Keratinocyte (primary cell): ENCODE data around the gene KIF13A. TPM values are rescaled to one million over a fixed set of nuclear protein-coding genes. Genes with fewer than 3 reads are reported as not detected.
"Not testable (repeated sequence)": the region's sequence is repeated elsewhere in the genome, so short reads cannot be mapped to it uniquely, and the experiment has no call there.

Experiments
- DNase-seq: peaks from one replicate; pipeline ENCODE4 v3.0.0-alpha.2; 2011; ENCODE audit warnings: low read depth, missing footprints, low spot score
- FAIRE-seq: peaks from 2 replicates; lab custom pipeline; 2011; peaks lifted over from hg19 to GRCh38; lab: Jason Lieb, UNC
- H2AFZ ChIP-seq: 2 replicates; pipeline ENCODE4 v1.6.0; 2012; ENCODE audit warnings: low read length, control low read depth, inconsistent platforms; ENCODE audit not compliant: control insufficient read depth
- H3K27ac ChIP-seq: 2 replicates; pipeline ENCODE4 v1.5.1; 2011; ENCODE audit warnings: low read length; ENCODE audit not compliant: control insufficient read depth, insufficient read depth
- H3K27me3 ChIP-seq: 3 replicates; pipeline ENCODE4 v1.6.0; 2011; ENCODE audit warnings: low read length; ENCODE audit not compliant: control insufficient read depth, insufficient read depth; ENCODE audit errors: extremely low read depth
- H3K36me3 ChIP-seq, 2 experiments: 2 replicates in 1 of 2; 3 replicates in 1 of 2; pipeline ENCODE4 v1.5.1; 2011; ENCODE audit warnings: low read length in 2 of 2, mild to moderate bottlenecking in 1 of 2; ENCODE audit not compliant: control insufficient read depth in 2 of 2, insufficient read depth in 2 of 2; ENCODE audit errors: extremely low read depth in 1 of 2
- H3K4me1 ChIP-seq: 3 replicates; pipeline ENCODE4 v1.5.1; 2011; ENCODE audit warnings: low read length; ENCODE audit not compliant: control insufficient read depth, insufficient read depth; ENCODE audit errors: extremely low read depth
- H3K4me2 ChIP-seq: 3 replicates; pipeline ENCODE4 v1.6.0; 2011; ENCODE audit warnings: low read depth, low read length; ENCODE audit not compliant: control insufficient read depth, insufficient read depth; ENCODE audit errors: extremely low read depth
- H3K4me3 ChIP-seq, 3 experiments: fragments of 200-600 bp in 1 of 3; sonication (generic) in 1 of 3; 2 replicates in 2 of 3; 3 replicates in 1 of 3; pipeline ENCODE4 v1.5.1; 2011 to 2016; ENCODE audit warnings: low read length in 3 of 3, mild to moderate bottlenecking in 3 of 3, control low read depth in 2 of 3, inconsistent platforms in 1 of 3, low read depth in 1 of 3, mixed read lengths in 1 of 3, mixed run types in 1 of 3, moderate library complexity in 1 of 3; ENCODE audit not compliant: control insufficient read depth in 2 of 3, insufficient read depth in 2 of 3; ENCODE audit errors: extremely low read depth in 1 of 3
- H3K79me2 ChIP-seq: 2 replicates; pipeline ENCODE4 v1.6.0; 2012; ENCODE audit warnings: low read length; ENCODE audit not compliant: control insufficient read depth, insufficient read depth
- H3K9ac ChIP-seq: 3 replicates; pipeline ENCODE4 v1.6.0; 2011; ENCODE audit warnings: low read length; ENCODE audit not compliant: control insufficient read depth, insufficient read depth; ENCODE audit errors: extremely low read depth
- H3K9me1 ChIP-seq: 3 replicates; pipeline ENCODE4 v1.6.0; 2011; ENCODE audit warnings: low read length; ENCODE audit not compliant: control insufficient read depth, insufficient read depth; ENCODE audit errors: extremely low read depth
- H3K9me3 ChIP-seq: 2 replicates; pipeline ENCODE4 v1.5.1; 2012; ENCODE audit warnings: low read depth, low read length; ENCODE audit not compliant: control insufficient read depth
- H4K20me1 ChIP-seq: 3 replicates; pipeline ENCODE4 v1.6.0; 2011; ENCODE audit warnings: low read length; ENCODE audit not compliant: control insufficient read depth, insufficient read depth; ENCODE audit errors: extremely low read depth
- CTCF ChIP-seq, 3 experiments: IDR thresholded peaks in 1 of 3; conservative IDR thresholded peaks in 1 of 3; optimal IDR thresholded peaks in 1 of 3; 2 replicates in 2 of 3; 3 replicates in 1 of 3; pipeline versions ENCODE3 to v1.5.1; 2011; ENCODE audit warnings: low read length in 3 of 3, mild to moderate bottlenecking in 3 of 3, moderate library complexity in 2 of 3, control low read depth in 1 of 3, inconsistent platforms in 1 of 3; ENCODE audit not compliant: insufficient read depth in 2 of 3; ENCODE audit errors: extremely low read depth in 1 of 3
- EZH2 ChIP-seq: IDR thresholded peaks from one replicate; pipeline ENCODE4 v1.6.1; 2012; ENCODE audit warnings: inconsistent platforms, mild to moderate bottlenecking, low read length, moderate library complexity
- dilution Hi-C: fragments of 300-500 bp; cut with MboI; formaldehyde crosslinking; loops from one replicate; pipeline ENCODE4 v1.7.0; 2020; ENCODE audit warnings: low sequenced_read_pairs; ENCODE audit not compliant: extremely low pct_ligation_motif_present
- polyA plus RNA-seq, 5 experiments: library from polyadenylated mRNA; depleted of rRNA in 3 of 5; stranded (reverse) in 3 of 5; stranded (forward) in 1 of 5; unstranded in 1 of 5; fragments of >200 nt; gene quantifications; 1 replicate in 1 of 5; 2 replicates in 3 of 5; 3 replicates in 1 of 5; pipeline versions ENCODE4 v1.2.1 to v1.2.3, GENCODE V29; 2011 to 2012; ENCODE audit warnings: missing spikeins in 2 of 5, low read depth in 1 of 5, low replicate concordance in 1 of 5

The KIF13A gene
- polyA plus RNA-seq, 1 donor (not counting 4 experiments of a cell fraction or from before 2014, with no cell fraction given): 96.2 TPM

- H3K36me3 ChIP-seq: peaks cover 3 to 5% of the 10 kb centered on the region in 2 experiments
- no peaks in the 10 kb centered on the region for H3K27me3 ChIP-seq
- H3K4me2 ChIP-seq: no peak overlapping the region
- FAIRE-seq: no peak
- no peak overlapping the region for H2AFZ ChIP-seq
- no peaks in the 10 kb centered on the region for H3K79me2 ChIP-seq
- no peaks in the 10 kb centered on the region for H3K9me3 ChIP-seq
- dilution Hi-C loops: no loop called here
- H4K20me1 ChIP-seq: no peaks in the 10 kb centered on the region
- H3K4me1 ChIP-seq: no peaks in the 10 kb centered on the region
- no peaks in the 10 kb centered on the region for H3K9me1 ChIP-seq
- H3K27ac ChIP-seq: no peak overlapping the region
- no peak overlapping the region for H3K9ac ChIP-seq
- TF ChIP-seq CTCF (optimal IDR thresholded peaks at IDR 0.05 in 1 of 3, IDR thresholded peaks at IDR 0.05 in 1 of 3, conservative IDR thresholded peaks at IDR 0.05 in 1 of 3; ENCODE audit: extremely low read depth in 1 of 3, insufficient read depth in 2 of 3, low read length in 3 of 3) (no peak), EZH2 (no peak)
- DNase-seq: no peak
- no peak overlapping the region for H3K4me3 ChIP-seq
These were observed 233.2 kb downstream of the KIF13A start for GRCh38 chr6:17754254-17754653.

GRCh38 chr6:17745324-17745723, 242.1 kb downstream of the KIF13A start:
- H3K9me1 ChIP-seq, H3K27me3 ChIP-seq, dilution Hi-C loops, H3K36me3 ChIP-seq, FAIRE-seq, H3K4me1 ChIP-seq, H3K4me3 ChIP-seq, H4K20me1 ChIP-seq, H3K9ac ChIP-seq, H3K27ac ChIP-seq, H3K4me2 ChIP-seq, H3K9me3 ChIP-seq, DNase-seq, H2AFZ ChIP-seq, H3K79me2 ChIP-seq: not testable (repeated sequence)

- FAIRE-seq, H2AFZ ChIP-seq, H3K4me1 ChIP-seq, H3K9me1 ChIP-seq, H3K36me3 ChIP-seq, H3K27ac ChIP-seq, H3K79me2 ChIP-seq, H3K9me3 ChIP-seq, H3K4me3 ChIP-seq, dilution Hi-C loops, H3K4me2 ChIP-seq, DNase-seq, H4K20me1 ChIP-seq, H3K9ac ChIP-seq, H3K27me3 ChIP-seq: not testable (repeated sequence)
These were observed 242.6 kb downstream of the KIF13A start for GRCh38 chr6:17744757-17745308.
